ENCODE data around the gene ELOB. TPM values are rescaled to one million over a fixed set of nuclear protein-coding genes. Genes with fewer than 3 reads are reported as not detected.

ELOB gene
- total and polyA plus RNA-seq, 2 of the 13 experiments (the other 11 are each of a cell fraction or from before 2014, with no cell fraction given) = 208 to 225 TPM

- TF ChIP-seq SNAPC4 (CRISPR knock-in tag; IDR thresholded peaks at IDR 0.05) (peak; percentile 90; the same call in 1 of the 2 replicates), ZNF337 (CRISPR knock-in tag; IDR thresholded peaks at IDR 0.05; ENCODE audit: borderline replicate concordance, low read depth) (peak; percentile 63; the same call in 1 of the 2 replicates), PRDM15 (CRISPR knock-in tag; IDR thresholded peaks at IDR 0.05) (peak; percentile 12), ZNF790 (CRISPR knock-in tag; IDR thresholded peaks at IDR 0.05; ENCODE audit: borderline replicate concordance) (no peak; the same call in 1 of the 2 replicates), ZSCAN5A (CRISPR knock-in tag; IDR thresholded peaks at IDR 0.05; ENCODE audit: borderline replicate concordance) (no peak), HMGXB3 (CRISPR knock-in tag; IDR thresholded peaks at IDR 0.05; ENCODE audit: borderline replicate concordance) (no peak; the same call in 1 of the 2 replicates), THAP11 (CRISPR knock-in tag; IDR thresholded peaks at IDR 0.05) (peak; percentile 99), ZNF10 (CRISPR knock-in tag; IDR thresholded peaks at IDR 0.05; ENCODE audit: borderline replicate concordance, low read depth) (no peak), ZNF691 (CRISPR knock-in tag; IDR thresholded peaks at IDR 0.05; ENCODE audit: borderline replicate concordance, low read depth) (peak; percentile 90; the same call in 1 of the 2 replicates), ZMYM2 (CRISPR knock-in tag; IDR thresholded peaks at IDR 0.05) (no peak), ZNF75D (CRISPR knock-in tag; IDR thresholded peaks at IDR 0.05; ENCODE audit: borderline replicate concordance) (no peak)
Measured at GRCh38 chr16:2752035-2752849, 24.8 kb downstream of the ELOB start, which contains the start of gene SRRM2 (continued).

Measured in HepG2 (cell line).